Mononuclear cell (primary cell): ENCODE results near the gene GFAP. TPM values are rescaled to one million over a fixed set of nuclear protein-coding genes. Genes with fewer than 3 reads are reported as not detected.
A peak's percentile ranks its signal among the peaks of the same experiment; 100 is the strongest.
"Not testable (repeated sequence)": the region's sequence is repeated elsewhere in the genome, so short reads cannot be mapped to it uniquely, and the experiment has no call there.

Experiments
- H3K27me3 ChIP-seq: 2 replicates; pipeline ENCODE4 v1.6.0; 2011; ENCODE audit warnings: low read length, control low read depth; ENCODE audit not compliant: insufficient read depth
- H3K4me1 ChIP-seq: 2 replicates; pipeline ENCODE4 v1.5.1; 2011; ENCODE audit warnings: mild to moderate bottlenecking, low read length, control low read depth; ENCODE audit not compliant: insufficient read depth
- H3K4me3 ChIP-seq: 2 replicates; pipeline ENCODE4 v1.5.1; 2011; ENCODE audit warnings: mild to moderate bottlenecking, low read length, moderate library complexity
- H3K9me3 ChIP-seq: 2 replicates; pipeline ENCODE4 v1.5.1; 2011; ENCODE audit warnings: low read depth, mild to moderate bottlenecking, control low read depth, low read length
- total RNA-seq: library from RNA; depleted of rRNA; stranded (reverse); fragments of >200 nt; gene quantifications from one replicate; pipeline ENCODE4 v1.2.3, GENCODE V29; 2012

Gene GFAP
- total RNA-seq: 0.52 TPM

- no peaks in the 10 kb centered on the region for H3K9me3 ChIP-seq
- peaks cover 20% of the 10 kb centered on the region for H3K4me1 ChIP-seq
- peaks cover 11% of the 10 kb centered on the region for H3K27me3 ChIP-seq
- H3K4me3 ChIP-seq: no peak within 1 kb of the TSS
Observed at GRCh38 chr17:44915321-44915726, at the start of gene GFAP. Gene GFAP (minus strand): TSS chr17:44915500. CDS start chr17:44915486, 14 bp downstream.

- no peaks in the 10 kb centered on the region for H3K9me3 ChIP-seq
- H3K27me3 ChIP-seq: peaks cover 41% of the 10 kb centered on the region
- no peak overlapping the region for H3K4me3 ChIP-seq
- peaks cover 2% of the 10 kb centered on the region for H3K4me1 ChIP-seq
Observed at GRCh38 chr17:44961921-44962350, 46.6 kb upstream of the GFAP start.

- H3K9me3 ChIP-seq: no peaks in the 10 kb centered on the region
- no peaks in the 10 kb centered on the region for H3K4me1 ChIP-seq
- no peak overlapping the region for H3K4me3 ChIP-seq
- peaks cover 30% of the 10 kb centered on the region for H3K27me3 ChIP-seq
Observed at GRCh38 chr17:44960691-44961090, 45.4 kb upstream of the GFAP start.

GRCh38 chr17:44959821-44960531, 44.7 kb upstream of the GFAP start:
- no peaks in the 10 kb centered on the region for H3K9me3 ChIP-seq
- no peak overlapping the region for H3K4me3 ChIP-seq
- H3K4me1 ChIP-seq: no peaks in the 10 kb centered on the region
- H3K27me3 ChIP-seq: peaks cover 26% of the 10 kb centered on the region

GRCh38 chr17:44956998-44957981, 42.0 kb upstream of the GFAP start:
- Histone ChIP-seq H3K9me3 (no peaks in the 10 kb centered on the region), H3K27me3 (peaks cover 22% of the 10 kb centered on the region), H3K4me3 (no peak overlapping the region), H3K4me1 (no peaks in the 10 kb centered on the region)

- no peaks in the 10 kb centered on the region for H3K9me3 ChIP-seq
- H3K4me3 ChIP-seq: no peak overlapping the region
- H3K27me3 ChIP-seq: peaks cover 20% of the 10 kb centered on the region
- H3K4me1 ChIP-seq: no peaks in the 10 kb centered on the region
Observed at GRCh38 chr17:44955674-44956425, 40.5 kb upstream of the GFAP start.

GRCh38 chr17:44952946-44953475, 37.7 kb upstream of the GFAP start:
- H3K9me3 ChIP-seq: no peaks in the 10 kb centered on the region
- H3K27me3 ChIP-seq: no peaks in the 10 kb centered on the region
- peaks cover 3% of the 10 kb centered on the region for H3K4me1 ChIP-seq
- H3K4me3 ChIP-seq: no peak overlapping the region

- H3K4me1 ChIP-seq: peaks cover 14% of the 10 kb centered on the region
- no peaks in the 10 kb centered on the region for H3K9me3 ChIP-seq
- H3K4me3 ChIP-seq: peak overlapping the region; percentile 47
- H3K27me3 ChIP-seq: no peaks in the 10 kb centered on the region
Observed at GRCh38 chr17:44948315-44948795, 33.1 kb upstream of the GFAP start.

- H3K27me3 ChIP-seq: no peaks in the 10 kb centered on the region
- peak within 1 kb of the TSS; percentile 47 for H3K4me3 ChIP-seq
- H3K9me3 ChIP-seq: no peaks in the 10 kb centered on the region
- peaks cover 14% of the 10 kb centered on the region for H3K4me1 ChIP-seq
Observed at GRCh38 chr17:44947461-44948314, 32.4 kb upstream of the GFAP start, which contains the start of gene KIF18B. Gene KIF18B (minus strand): TSS chr17:44947773. CDS start chr17:44936344, 11,429 bp downstream.

GRCh38 chr17:44945652-44946051, 30.4 kb upstream of the GFAP start:
- H3K9me3 ChIP-seq, H3K4me3 ChIP-seq, H3K27me3 ChIP-seq: not testable (repeated sequence)
- peaks cover 14% of the 10 kb centered on the region for H3K4me1 ChIP-seq

GRCh38 chr17:44942456-44942855, 27.2 kb upstream of the GFAP start:
- H3K4me3 ChIP-seq: no peak overlapping the region
- no peaks in the 10 kb centered on the region for H3K27me3 ChIP-seq
- no peaks in the 10 kb centered on the region for H3K9me3 ChIP-seq
- H3K4me1 ChIP-seq: peaks cover 10% of the 10 kb centered on the region

GRCh38 chr17:44941712-44942331, 26.5 kb upstream of the GFAP start:
- Histone ChIP-seq H3K4me1 (peaks cover 4% of the 10 kb centered on the region), H3K27me3 (no peaks in the 10 kb centered on the region), H3K4me3 (no peak overlapping the region)

GRCh38 chr17:44940768-44941167, 25.5 kb upstream of the GFAP start:
- no peak overlapping the region for H3K4me3 ChIP-seq
- H3K4me1 ChIP-seq: no peaks in the 10 kb centered on the region
- H3K9me3 ChIP-seq: no peaks in the 10 kb centered on the region
- H3K27me3 ChIP-seq: no peaks in the 10 kb centered on the region

More at GRCh38 chr17:44941712-44942331, 26.5 kb upstream of the GFAP start:
- H3K9me3 ChIP-seq: no peaks in the 10 kb centered on the region
